Epithelial cell of proximal tubule (primary cell): Measurements from ENCODE around the gene TBC1D16. TPM values are rescaled to one million over a fixed set of nuclear protein-coding genes. Genes with fewer than 3 reads are reported as not detected.

Experiments used
- DNase-seq: peaks from one replicate; pipeline ENCODE4 v3.0.0-alpha.2; 2011; ENCODE audit warnings: low read depth
- H3K4me3 ChIP-seq: 2 replicates; pipeline ENCODE4 v1.5.1; 2011; ENCODE audit warnings: low read depth, mild to moderate bottlenecking, low read length
- total RNA-seq: library from RNA; depleted of rRNA; stranded (reverse); fragments of >200 nt; gene quantifications from 2 replicates; pipeline ENCODE4 v1.2.3, GENCODE V29; 2015
- TF ChIP-seq, protein P1 (sequence below): conservative IDR thresholded peaks from 2 replicates; pipeline ENCODE4 v1.5.1; 2012; ENCODE audit warnings: low read depth, mild to moderate bottlenecking, low read length

TBC1D16 gene
- total RNA-seq, 1 donor from 2014 or later, result 19.9 TPM

DNA sequence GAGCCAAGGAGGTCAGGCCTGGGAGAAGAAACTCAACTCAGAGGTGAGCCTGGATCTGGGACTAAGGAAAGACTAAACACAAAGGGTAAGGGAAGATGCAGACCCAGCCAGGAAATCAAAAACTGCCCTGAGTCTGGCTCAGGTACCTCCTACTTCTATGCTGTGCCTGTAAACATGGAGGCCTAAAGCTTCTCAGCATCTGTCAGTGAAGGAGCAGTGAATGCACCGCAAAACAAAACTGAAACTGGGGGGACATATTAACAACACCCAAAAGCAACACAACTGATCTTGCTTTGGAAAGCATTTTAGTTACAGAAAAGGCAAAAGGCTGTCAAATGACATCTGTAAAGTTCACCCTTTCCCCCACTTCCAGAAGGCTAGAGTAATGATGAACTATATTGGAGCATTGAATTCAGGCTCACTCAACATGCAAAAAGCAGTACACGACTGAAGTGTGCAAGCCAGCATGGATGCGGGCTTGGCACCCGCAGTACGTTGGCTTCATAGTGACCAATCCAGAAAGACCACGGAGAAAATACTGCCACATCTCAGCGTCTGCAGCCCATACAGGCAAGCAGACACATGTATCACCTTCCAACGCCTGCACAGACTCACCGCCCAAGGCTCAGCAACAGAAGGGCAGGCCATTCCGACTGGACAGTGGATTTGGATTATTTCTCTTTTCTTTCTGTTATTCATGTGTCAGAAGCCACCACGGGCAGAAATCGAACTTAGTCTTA lies 3.8 kb downstream of the TBC1D16 start:
- TF ChIP-seq, protein P1, sequence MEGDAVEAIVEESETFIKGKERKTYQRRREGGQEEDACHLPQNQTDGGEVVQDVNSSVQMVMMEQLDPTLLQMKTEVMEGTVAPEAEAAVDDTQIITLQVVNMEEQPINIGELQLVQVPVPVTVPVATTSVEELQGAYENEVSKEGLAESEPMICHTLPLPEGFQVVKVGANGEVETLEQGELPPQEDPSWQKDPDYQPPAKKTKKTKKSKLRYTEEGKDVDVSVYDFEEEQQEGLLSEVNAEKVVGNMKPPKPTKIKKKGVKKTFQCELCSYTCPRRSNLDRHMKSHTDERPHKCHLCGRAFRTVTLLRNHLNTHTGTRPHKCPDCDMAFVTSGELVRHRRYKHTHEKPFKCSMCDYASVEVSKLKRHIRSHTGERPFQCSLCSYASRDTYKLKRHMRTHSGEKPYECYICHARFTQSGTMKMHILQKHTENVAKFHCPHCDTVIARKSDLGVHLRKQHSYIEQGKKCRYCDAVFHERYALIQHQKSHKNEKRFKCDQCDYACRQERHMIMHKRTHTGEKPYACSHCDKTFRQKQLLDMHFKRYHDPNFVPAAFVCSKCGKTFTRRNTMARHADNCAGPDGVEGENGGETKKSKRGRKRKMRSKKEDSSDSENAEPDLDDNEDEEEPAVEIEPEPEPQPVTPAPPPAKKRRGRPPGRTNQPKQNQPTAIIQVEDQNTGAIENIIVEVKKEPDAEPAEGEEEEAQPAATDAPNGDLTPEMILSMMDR, result no peak

DNA sequence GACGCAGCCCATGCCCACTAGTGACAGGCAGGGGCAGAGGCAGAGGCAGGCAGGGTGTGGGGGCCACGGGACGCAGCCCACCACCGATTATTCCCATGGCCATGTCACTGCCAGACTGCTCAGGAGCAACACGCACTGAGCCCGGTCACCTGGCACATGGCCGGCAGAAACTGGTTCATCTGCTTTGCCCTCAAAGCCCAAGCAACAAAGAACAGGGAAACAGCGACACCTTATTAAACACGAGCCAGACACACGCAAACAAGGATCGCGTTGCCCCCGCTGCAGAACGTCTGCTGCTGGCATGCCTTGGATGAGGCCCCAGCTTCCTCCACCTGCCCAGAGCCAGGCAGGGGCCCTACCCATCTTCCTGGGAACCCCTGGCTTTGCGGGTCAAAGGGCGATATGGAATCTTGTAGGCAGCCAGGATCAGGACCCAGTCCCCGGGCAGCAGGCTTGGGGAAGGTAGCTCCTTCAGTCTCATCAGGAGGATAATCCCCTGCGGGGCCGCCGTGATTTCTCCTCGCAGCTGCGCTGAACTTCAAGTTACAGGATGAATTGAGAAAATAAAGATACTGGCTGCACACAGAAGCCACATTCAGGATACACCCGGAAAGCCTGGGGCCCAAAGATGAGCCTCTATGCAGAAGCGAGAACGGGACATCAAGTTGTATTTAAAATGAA lies 4.8 kb downstream of the TBC1D16 start:
- H3K4me3 ChIP-seq, result no peak overlapping the region
- TF ChIP-seq, protein P1, result no peak
- no peak for DNase-seq

More for the DNA sequence above, 3.8 kb downstream of the TBC1D16 start:
- no peak overlapping the region for H3K4me3 ChIP-seq
- DNase-seq, result no peak

DNA sequence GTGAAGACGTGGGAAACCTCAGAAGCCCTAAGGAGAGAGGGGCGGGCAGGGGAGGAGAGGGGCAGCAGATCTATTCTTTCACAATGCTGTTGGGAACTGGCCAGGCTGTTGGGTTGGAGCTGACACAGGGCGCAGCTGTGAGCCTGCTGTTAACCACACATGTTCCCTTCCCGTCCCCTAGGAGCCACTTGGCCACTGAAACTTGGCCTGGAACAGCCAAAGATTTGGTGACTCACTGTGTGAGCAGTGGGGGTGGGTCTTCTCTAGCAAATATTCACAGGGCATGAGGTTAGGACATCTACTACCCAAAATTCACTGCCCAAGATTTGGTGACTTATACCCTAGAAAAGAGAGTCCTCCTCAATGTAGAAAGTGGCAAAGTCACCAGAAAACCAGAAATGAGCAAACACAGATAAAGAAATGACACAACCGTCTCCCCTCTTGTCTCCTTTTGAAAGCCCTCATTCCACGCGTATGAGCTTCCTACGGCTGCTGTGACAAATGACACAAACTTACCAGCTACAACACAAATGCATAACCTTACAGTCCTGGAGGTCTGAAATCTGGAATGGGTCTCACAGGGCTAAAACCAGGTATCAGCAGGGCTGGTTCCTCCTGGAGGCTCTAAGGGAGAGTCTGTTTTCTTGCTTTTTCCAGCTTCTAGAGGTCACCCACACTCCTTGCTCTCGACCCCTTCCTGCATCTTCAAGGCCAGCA lies 6.3 kb downstream of the TBC1D16 start:
- TF ChIP-seq, protein P1, result no peak
- DNase-seq, result no peak
- no peak overlapping the region for H3K4me3 ChIP-seq

DNA sequence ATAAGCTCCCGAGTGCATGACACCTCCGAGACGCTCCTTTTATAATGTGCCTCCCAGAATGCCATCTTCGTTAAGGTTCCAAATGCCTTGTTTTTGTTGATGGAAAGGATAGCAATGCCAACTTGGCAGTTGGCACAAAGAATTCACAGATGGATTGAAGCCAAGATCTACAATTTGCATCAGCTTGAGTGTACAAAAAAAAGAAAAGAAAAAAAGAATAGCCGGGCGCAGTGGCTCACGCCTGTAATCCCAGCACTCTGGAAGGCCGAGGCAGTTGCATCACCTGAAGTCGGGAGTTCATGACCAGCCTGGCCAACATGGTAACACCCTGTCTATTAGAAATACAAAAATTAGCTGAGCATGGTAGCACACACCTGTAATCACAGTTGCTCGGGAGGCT lies 7.6 kb downstream of the TBC1D16 start:
- TF ChIP-seq, protein P1, result no peak
- DNase-seq, result no peak
- no peak overlapping the region for H3K4me3 ChIP-seq

DNA sequence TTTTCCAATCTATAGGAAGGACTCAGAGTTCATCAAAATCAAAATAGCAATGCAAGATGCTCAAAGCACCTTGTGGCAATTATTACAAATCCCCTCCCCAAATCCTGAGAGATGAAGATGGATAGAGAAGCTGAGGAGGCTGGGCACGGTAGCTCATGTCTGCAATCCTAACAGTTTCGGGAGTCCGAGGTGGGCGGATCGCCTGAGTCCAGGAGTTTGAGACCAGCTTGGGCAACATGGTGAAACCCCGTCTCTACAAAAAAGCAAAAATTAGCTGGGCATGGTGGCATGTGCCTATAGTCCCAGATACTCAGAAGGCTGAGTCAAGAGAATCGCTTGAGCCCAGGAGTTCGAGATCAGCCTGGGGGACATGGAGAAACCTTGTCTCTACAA lies 8.6 kb downstream of the TBC1D16 start:
- DNase-seq, result no peak
- TF ChIP-seq, protein P1, result no peak
- H3K4me3 ChIP-seq, result no peak overlapping the region

DNA sequence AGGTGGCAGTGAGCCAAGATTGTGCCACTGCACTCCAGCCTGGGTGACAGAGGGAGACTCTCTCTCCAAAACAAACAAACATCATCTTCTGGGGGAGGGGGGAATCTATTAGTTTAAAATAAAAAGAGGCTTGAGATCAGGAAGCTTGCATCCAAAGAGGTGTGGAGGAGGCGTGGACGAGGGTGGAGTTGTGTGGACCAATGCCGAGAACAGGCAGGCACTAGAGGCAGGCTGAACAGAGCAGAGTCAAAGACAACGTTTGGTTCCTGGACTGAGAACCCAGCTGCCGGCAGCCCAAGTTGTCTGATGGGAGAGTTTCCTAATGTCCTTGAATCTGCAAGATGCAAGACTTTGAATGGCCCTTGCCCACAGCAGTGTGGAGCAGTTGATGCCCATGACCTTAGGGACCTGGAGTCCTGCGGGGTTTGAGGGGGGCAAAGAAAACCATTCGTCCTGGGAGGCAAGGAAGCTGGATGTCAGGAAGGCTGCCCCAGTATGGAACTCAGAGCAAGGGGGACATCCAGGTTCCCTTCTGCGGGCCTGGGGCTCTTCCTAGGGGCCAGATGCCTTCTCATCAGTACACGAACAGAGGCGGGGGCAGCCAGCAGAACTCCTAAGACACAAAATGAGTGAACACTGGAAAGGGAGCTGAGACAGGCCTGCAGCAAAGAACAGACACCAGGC lies 9.2 kb downstream of the TBC1D16 start:
- DNase-seq, result no peak
- TF ChIP-seq, protein P1, result no peak
- no peak overlapping the region for H3K4me3 ChIP-seq
